ENCODE measurements around the gene RGS3. TPM values are rescaled to one million over a fixed set of nuclear protein-coding genes. Genes with fewer than 3 reads are reported as not detected.

RGS3 gene
- total RNA-seq, 1 donor, result 77.4 TPM

DNA sequence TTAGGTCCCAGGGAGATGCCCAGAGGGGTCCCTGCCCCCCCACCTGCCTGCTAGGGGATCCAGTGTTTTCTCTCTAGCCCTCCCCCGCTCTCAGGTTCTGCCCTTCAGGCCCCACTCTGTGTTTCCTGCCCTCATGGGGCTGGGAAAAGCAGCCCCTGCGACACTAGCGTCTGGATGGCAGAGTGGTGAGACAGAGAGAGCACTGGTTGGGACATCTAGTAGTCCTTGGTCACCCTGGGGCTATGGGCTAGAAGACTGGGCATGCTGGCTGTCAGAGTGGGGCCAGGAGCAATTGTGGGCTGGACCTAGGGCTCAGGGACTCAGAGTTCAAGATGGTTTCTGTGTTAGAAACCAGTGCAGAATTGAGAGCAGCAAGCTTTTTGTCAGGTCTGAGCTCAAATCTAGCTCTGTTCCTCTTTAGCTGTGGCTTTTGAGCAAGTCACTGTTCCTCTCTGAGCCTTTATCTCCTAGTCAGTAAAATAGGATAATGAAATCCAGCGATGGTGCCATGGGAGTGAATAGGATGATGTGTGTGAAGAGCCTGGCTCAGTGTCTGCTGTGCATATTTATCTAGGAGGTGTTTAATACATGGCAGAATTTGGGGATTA lies 39.0 kb downstream of the RGS3 start:
- H2AFZ ChIP-seq (ENCODE audit: low read length), result no peak overlapping the region
- H3K9me3 ChIP-seq (ENCODE audit: low read depth, low read length), result no peaks in the 10 kb centered on the region
- no peak overlapping the region for H3K4me3 ChIP-seq (ENCODE audit: insufficient read depth, low read length)
- no peak overlapping the region for H3K27ac ChIP-seq (ENCODE audit: low read depth, low read length)
- H3K79me2 ChIP-seq (ENCODE audit: insufficient read depth, low read length), result no peaks in the 10 kb centered on the region
- H3K36me3 ChIP-seq (ENCODE audit: insufficient read depth, low read length), result no peaks in the 10 kb centered on the region
- H3K4me2 ChIP-seq (ENCODE audit: insufficient read depth, low read length), result no peak overlapping the region
- peaks cover under 1% of the 10 kb centered on the region for H3K27me3 ChIP-seq (ENCODE audit: insufficient read depth, low read length)
- DNase-seq (ENCODE audit: insufficient read length, low spot score, missing footprints), result no peak
- TF ChIP-seq, protein P1, sequence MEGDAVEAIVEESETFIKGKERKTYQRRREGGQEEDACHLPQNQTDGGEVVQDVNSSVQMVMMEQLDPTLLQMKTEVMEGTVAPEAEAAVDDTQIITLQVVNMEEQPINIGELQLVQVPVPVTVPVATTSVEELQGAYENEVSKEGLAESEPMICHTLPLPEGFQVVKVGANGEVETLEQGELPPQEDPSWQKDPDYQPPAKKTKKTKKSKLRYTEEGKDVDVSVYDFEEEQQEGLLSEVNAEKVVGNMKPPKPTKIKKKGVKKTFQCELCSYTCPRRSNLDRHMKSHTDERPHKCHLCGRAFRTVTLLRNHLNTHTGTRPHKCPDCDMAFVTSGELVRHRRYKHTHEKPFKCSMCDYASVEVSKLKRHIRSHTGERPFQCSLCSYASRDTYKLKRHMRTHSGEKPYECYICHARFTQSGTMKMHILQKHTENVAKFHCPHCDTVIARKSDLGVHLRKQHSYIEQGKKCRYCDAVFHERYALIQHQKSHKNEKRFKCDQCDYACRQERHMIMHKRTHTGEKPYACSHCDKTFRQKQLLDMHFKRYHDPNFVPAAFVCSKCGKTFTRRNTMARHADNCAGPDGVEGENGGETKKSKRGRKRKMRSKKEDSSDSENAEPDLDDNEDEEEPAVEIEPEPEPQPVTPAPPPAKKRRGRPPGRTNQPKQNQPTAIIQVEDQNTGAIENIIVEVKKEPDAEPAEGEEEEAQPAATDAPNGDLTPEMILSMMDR (IDR thresholded peaks at IDR 0.05; ENCODE audit: extremely low read depth, low read depth, low read length), result no peak
- no peaks in the 10 kb centered on the region for H4K20me1 ChIP-seq (ENCODE audit: insufficient read depth, low read length)
- H3K4me1 ChIP-seq (ENCODE audit: insufficient read depth, low read length), result no peaks in the 10 kb centered on the region

DNA sequence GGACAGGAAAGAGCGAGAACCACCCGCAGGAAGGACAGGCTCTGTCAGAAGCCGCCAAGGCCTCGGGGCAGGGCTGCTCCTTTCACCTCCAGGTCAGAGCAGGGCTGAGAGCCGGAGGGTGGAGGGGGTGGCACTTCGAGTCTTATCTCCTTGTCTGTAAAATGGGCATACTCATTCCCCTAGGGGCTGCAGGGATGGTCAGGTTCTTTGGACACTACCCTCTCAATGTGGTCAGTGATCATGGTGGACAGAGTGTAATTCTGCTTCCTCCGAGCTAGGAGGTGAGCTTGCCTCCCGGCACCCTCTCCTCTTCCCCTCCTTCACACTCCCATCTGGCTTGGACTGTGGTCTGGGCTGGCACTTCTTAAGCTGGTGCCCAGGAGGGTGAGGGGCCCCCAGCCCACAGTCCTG lies 39.6 kb downstream of the RGS3 start:
- H2AFZ ChIP-seq (ENCODE audit: low read length), result no peak overlapping the region
- H3K27me3 ChIP-seq (ENCODE audit: insufficient read depth, low read length), result no peaks in the 10 kb centered on the region
- H3K36me3 ChIP-seq (ENCODE audit: insufficient read depth, low read length), result no peaks in the 10 kb centered on the region
- no peaks in the 10 kb centered on the region for H3K9me3 ChIP-seq (ENCODE audit: low read depth, low read length)
- DNase-seq (ENCODE audit: insufficient read length, low spot score, missing footprints), result no peak
- H3K27ac ChIP-seq (ENCODE audit: low read depth, low read length), result no peak overlapping the region
- no peaks in the 10 kb centered on the region for H3K4me1 ChIP-seq (ENCODE audit: insufficient read depth, low read length)
- H3K4me2 ChIP-seq (ENCODE audit: insufficient read depth, low read length), result no peak overlapping the region
- TF ChIP-seq, protein P1 (IDR thresholded peaks at IDR 0.05; ENCODE audit: extremely low read depth, low read depth, low read length), result no peak
- no peak overlapping the region for H3K4me3 ChIP-seq (ENCODE audit: insufficient read depth, low read length)
- H3K79me2 ChIP-seq (ENCODE audit: insufficient read depth, low read length), result no peaks in the 10 kb centered on the region
- H4K20me1 ChIP-seq (ENCODE audit: insufficient read depth, low read length), result no peaks in the 10 kb centered on the region

DNA sequence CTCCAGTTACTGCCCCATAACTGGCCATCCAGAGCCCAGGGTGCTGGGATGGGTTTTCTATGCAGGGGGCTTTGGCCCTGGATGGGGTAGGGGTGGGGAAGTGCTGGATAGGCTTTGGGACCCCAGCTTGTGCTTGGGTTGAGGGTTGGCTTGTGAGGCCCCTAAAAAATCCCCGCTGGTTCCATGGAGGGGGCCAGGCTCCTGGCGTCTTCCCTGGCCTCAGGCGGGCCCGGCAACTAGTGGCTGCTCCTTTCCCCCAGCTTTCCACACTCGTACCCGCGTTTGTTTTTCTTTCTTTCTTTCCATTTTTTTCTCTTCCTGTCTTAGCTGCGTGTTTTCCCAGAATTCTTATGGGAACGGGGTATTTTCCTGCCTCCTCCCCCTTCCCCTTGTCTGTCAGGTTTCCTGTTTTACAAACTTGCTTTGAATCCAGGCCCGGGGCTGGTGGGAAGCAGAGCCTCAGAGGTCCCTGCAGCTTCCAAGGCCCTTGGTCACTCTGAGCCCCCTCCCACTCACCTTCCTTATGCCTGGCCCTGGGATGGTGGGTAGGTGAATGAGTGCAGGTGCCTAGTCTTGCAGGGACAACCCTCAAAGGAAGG lies 40.2 kb downstream of the RGS3 start:
- H3K27ac ChIP-seq (ENCODE audit: low read depth, low read length), result no peak overlapping the region
- TF ChIP-seq, protein P1 (IDR thresholded peaks at IDR 0.05; ENCODE audit: extremely low read depth, low read depth, low read length), result no peak

DNA sequence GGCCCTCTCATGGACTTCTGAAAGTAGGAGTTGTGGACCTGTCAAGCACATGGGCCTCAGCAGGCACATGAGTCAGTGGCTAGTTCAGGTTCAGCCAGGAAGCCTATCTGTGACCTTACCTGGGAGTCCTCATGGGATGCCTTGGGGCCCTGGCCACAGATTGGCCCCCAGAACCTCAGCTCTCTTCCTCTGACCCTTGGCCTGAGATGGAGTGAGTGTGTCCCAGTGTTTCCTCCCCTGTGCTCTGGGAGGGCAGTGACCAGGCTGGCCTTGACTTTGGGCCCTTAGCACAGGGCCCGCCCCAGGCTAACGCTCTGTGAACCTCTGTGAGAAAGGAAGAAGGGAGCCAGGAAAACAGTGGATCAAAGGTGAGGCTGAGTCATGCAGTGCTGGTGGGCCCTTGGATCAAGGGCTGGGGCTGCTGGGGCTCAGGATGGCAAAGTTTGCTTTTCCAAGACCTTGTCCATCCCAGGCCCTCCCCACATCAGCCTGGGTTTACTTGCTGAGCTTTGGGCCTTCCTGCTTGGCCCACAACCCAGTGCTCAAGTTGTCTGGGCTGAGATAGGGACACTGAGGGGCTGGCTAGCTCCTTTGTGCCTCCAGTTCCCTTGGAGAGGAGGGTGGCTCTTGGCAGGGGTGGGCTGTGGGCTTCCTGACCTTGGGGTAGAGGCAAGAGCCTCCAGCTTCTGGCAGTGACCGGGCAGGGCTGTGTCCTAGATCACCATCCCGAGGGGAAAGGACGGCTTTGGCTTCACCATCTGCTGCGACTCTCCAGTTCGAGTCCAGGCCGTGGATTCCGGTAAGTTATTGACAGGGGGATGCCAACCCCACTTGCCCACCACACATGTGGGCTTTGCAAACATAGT lies 41.4 kb downstream of the RGS3 start:
- no peaks in the 10 kb centered on the region for H3K79me2 ChIP-seq (ENCODE audit: insufficient read depth, low read length)
- H3K4me1 ChIP-seq (ENCODE audit: insufficient read depth, low read length), result peaks cover 3% of the 10 kb centered on the region
- H3K27ac ChIP-seq (ENCODE audit: low read depth, low read length), result no peak overlapping the region

More for the DNA sequence above, 40.2 kb downstream of the RGS3 start:
- no peaks in the 10 kb centered on the region for H3K79me2 ChIP-seq (ENCODE audit: insufficient read depth, low read length)
- no peaks in the 10 kb centered on the region for H3K36me3 ChIP-seq (ENCODE audit: insufficient read depth, low read length)
- H3K4me1 ChIP-seq (ENCODE audit: insufficient read depth, low read length), result no peaks in the 10 kb centered on the region
- H3K4me2 ChIP-seq (ENCODE audit: insufficient read depth, low read length), result no peak overlapping the region
- H4K20me1 ChIP-seq (ENCODE audit: insufficient read depth, low read length), result no peaks in the 10 kb centered on the region
- no peaks in the 10 kb centered on the region for H3K9me3 ChIP-seq (ENCODE audit: low read depth, low read length)
- no peak overlapping the region for H3K4me3 ChIP-seq (ENCODE audit: insufficient read depth, low read length)
- no peak for DNase-seq (ENCODE audit: insufficient read length, low spot score, missing footprints)
- H3K27me3 ChIP-seq (ENCODE audit: insufficient read depth, low read length), result no peaks in the 10 kb centered on the region
- H2AFZ ChIP-seq (ENCODE audit: low read length), result peak overlapping the region; percentile 79

More for the DNA sequence above, 41.4 kb downstream of the RGS3 start:
- H3K9me3 ChIP-seq (ENCODE audit: low read depth, low read length), result no peaks in the 10 kb centered on the region
- DNase-seq (ENCODE audit: insufficient read length, low spot score, missing footprints), result no peak
- no peaks in the 10 kb centered on the region for H3K27me3 ChIP-seq (ENCODE audit: insufficient read depth, low read length)
- TF ChIP-seq, protein P1 (IDR thresholded peaks at IDR 0.05; ENCODE audit: extremely low read depth, low read depth, low read length), result no peak
- H3K4me2 ChIP-seq (ENCODE audit: insufficient read depth, low read length), result no peak overlapping the region
- H3K36me3 ChIP-seq (ENCODE audit: insufficient read depth, low read length), result no peaks in the 10 kb centered on the region
- no peaks in the 10 kb centered on the region for H4K20me1 ChIP-seq (ENCODE audit: insufficient read depth, low read length)
- H3K4me3 ChIP-seq (ENCODE audit: insufficient read depth, low read length), result no peak overlapping the region
- H2AFZ ChIP-seq (ENCODE audit: low read length), result peak overlapping the region; percentile 35

Measured in osteoblast (primary cell).